ENCODE results near the gene SEM1.
"Not testable (repeated sequence)": the region's sequence is repeated elsewhere in the genome, so short reads cannot be mapped to it uniquely, and the experiment has no call there.

SEM1 gene

DNA sequence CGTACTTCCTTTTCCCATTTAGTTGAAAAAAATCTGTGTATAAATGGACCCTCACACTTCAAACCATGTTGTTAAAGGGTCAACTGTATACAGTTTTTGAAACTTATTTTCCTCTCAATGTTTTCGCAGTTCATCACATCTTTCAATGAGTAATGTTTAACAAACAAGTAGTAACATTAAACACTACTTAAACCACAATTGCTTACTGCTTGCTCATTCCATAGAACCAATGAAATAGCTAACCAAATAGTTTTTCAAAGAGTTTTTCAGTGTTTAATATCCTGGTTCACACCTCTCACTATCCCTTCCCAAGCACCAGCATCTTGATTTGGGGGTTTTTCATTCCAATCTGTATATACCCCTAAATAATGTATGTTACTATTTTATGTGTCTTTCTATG, 9.1 kb downstream of the SEM1 start:
- no peak for DNase-seq

DNA sequence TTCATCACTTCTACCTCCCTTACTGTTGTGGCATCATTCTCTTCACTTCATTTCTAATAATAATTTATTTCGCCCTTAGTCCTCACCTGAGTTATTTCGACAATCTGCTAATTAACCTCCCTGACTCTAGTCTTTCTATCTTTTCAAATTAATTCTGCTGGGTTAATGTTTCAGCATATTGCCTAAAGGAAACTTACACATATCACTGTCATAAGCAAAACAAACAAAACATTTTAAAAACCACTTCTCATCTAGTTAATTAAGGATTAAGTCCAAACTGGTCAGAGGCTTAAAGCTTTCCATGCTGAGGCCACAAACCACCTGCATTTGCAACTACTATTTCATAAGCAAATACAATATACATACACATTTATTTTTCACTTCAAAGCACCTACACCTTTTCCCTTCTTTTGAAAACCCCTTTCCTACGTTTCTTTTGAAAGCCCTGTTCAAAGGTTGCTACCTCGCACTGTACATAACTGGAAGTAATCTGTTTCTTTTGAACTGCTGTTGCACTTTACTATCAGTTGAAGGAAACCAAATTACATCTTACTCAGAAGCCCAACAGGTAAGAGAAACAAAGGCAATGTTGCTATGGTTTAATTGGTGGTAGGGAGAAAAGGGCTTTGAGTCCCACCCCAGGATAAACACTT, 10.3 kb downstream of the SEM1 start:
- no peak for DNase-seq

DNA sequence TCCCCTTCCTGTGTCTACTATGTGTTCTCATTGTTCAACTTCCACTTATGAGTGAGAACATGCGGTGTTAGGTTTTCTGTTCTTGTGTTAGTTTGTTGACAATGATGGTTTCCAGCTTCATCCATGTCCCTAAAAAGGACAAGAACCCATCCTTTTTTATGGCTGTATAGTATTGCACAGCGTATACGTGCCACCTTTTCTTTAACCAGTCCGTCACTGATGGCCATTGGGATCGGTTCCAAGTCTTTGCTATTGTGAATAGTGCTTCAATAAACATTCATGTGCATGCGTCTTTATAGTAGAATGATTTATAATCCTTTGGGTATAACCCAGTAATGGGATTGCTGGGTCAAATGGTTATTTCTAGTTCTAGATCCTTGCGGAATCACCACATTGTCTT, 11.2 kb downstream of the SEM1 start:
- not testable (repeated sequence) for DNase-seq

DNA sequence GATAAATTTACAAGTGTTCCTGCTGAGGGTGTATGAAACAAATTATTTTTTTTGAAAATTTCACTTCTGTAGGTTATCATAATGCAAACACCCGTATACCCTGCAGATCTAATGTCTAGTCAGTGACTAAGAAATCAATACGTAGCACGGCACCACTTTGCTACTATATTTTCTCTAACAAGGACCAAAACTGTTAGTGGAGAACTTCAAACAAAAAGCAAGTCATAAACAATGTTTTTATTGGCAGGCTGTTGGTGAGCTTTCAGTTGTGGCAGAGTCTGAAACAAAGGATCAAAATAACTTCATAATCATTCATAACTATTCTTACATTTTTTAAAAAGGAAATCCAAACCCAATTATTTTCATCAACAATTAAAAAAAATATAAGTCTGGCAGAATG, 11.8 kb downstream of the SEM1 start:
- DNase-seq: no peak

DNA sequence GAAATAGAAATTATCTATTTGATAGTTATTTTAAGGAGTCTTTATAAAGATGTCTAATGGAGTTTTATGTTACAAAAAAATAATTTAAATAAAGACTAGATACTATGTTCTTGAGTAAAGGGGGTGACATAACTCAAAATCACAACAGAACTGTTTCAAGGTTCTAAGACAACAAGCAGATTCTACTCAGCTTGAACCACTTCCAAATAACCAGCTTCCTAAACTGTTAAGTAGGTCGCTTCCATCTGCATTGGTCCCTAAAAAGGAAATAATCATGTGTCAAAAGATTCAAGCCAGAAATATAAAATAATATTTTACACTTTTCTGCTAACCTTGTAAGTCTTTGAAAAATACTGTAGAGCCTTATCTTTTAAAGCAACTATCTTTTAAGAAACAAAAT, 14.1 kb downstream of the SEM1 start:
- no peak for DNase-seq

DNA sequence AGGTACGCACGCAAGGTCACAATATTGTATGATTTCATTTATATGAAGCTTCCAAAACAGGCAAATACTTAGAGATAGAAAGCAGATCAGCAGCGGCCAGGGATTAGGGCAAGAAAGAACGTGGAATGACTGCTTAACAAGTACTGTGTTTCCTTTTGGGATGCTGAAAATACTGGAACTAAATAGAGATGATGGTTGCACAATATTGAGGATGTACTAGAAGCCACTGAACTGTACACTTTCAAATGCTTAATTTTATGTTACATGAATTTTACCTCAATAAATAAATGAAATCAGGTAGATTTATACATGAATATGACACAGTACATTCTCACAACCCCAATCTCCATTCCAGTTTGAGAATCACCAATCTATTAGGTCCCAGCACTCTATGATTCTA, 15.6 kb downstream of the SEM1 start:
- DNase-seq: no peak

DNA sequence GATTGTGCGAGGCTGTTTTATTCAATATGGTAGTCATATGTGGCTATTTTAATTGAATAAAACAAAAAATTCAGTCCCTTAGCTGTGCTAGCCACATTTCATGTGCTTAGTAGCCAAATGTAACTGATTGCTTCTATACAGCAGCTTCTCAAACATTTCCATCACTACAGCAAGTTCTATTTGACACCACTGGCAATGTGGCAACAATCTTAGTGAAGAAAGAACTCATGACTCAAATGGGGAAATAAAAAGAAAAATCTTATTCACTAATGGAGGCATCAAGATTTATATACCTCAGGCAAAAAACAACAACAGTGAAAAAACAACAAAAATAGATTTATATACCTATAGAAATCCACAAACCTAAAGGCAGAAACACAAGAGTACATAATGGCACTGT, 17.9 kb downstream of the SEM1 start:
- no peak for DNase-seq

DNA sequence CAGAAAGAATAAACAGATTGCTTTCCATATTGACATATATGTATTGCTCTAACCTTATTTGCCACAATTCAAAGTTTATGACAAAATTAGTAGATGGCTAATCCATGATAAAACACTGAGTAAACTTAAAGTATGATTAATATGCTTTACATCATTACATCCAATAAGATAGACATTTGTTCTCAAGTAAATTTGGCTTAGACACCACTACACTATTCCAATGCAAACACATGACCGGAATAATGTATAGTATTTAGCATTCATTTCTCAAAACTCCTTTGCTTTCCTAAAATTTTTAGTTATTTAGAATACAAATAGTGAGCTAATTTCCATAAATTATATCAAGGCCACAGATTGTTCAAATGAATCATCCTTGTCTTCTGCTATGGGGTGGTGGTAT, 20.2 kb downstream of the SEM1 start:
- no peak for DNase-seq

DNA sequence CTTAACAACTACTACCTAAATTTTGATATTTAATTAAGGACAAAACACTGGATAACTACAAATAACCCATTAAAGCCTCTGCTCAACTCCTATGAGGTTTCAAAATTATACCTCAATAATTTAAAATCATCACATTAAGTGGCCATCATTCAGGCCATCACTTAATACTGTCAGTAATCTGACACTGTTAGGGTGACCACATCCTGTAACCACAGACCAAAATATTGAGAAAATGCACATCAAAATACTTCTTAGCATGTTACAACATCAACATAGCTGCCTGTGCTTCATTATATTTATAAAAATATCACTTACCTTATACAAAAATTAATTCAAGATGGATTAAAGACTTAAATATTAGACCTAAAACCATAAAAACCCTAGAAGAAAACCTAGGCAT, 23.3 kb downstream of the SEM1 start:
- DNase-seq: no peak

DNA sequence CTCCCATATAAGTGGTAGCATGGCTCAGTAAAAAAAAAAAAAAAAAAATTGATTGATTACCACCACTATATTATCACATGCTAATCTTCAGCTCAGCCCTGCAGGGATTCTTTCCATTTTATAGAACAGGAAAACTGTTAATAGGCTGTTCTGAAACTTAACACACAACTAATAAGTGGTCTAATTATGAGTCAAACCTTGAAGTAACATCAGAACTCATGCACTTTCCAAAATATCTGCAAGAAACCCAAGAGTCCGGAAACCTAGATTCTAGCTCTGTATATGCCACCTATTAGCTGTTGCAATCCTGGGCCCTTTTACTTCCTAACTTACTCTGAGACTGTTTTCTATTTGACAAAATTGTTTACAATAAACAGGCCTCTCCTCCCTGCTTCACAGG, 23.9 kb downstream of the SEM1 start:
- no peak for DNase-seq

DNA sequence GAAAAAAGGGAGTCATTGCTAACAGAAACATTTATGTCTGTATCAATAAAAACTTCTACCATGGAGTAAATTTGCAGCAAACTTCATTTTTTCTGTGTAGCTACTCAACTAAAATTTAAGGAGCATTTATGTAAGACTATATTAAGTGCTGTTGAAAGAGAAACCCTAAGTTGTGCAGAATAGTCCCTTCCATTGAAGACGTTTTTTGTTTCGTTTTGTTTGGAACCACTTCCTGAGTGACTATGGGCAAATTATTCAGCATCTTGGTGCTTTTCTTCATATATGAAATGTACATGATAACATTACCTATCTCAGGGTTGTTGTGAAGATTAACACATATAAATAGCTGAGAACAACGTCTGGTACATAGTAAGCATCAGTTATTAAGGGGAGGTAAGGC, 24.3 kb downstream of the SEM1 start:
- DNase-seq: no peak

DNA sequence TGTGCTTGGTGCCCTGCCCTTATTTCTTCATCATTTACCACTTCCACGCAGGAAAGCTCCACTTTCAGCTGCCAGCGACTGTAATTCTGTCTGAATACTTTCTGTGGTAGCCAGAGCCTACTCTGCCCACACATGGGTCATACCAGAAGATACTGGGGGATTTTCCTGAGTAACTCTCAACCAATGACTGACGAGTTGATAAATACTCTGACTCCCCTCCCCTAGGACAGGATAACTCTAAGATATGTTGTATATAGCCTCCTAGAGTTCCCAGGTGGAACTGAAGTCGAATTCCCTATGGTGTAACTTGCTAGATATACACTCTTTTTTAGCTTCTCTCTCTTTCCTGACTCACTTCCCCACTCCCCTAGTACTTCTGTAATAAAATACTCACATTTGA, 29.8 kb downstream of the SEM1 start:
- no peak for DNase-seq

DNA sequence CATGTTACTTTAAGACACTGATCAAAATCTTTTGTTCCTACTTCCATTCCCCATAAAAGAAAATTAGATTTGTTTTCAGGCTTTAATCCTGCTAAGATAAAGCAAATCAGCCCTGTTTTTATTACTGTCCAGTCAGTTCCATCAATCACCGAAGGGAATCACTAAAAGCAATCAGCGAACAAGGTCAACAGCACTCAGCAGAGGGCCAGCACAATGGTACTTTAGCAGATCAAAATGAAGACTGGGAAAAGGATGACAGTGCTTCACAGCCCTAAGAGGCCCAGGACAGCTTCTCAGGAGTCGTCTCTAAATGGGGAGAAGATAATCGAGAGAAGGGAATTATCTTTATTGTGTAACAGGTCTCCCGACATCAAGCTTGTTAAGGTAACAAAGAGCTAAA, 32.7 kb downstream of the SEM1 start:
- no peak for DNase-seq

DNA sequence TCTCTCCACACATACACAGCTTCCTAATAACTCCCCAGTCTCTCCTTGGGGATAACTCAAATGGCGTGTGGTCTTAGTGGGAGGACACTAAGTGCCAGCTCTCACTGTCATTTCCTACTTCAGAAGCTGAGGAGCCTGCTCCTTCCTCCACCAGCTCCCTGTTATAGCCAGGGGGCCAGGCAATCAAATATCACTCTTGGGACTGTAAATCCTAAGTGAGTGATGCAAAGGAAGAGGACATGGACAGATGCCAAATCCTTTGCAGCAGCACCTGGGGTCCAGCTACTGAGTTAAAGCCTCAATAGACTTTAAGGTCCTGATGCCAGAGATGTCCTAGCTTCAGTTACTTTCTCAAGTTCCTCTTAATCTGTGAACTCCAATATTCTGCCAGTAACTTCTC, 34.1 kb downstream of the SEM1 start:
- no peak for DNase-seq

DNA sequence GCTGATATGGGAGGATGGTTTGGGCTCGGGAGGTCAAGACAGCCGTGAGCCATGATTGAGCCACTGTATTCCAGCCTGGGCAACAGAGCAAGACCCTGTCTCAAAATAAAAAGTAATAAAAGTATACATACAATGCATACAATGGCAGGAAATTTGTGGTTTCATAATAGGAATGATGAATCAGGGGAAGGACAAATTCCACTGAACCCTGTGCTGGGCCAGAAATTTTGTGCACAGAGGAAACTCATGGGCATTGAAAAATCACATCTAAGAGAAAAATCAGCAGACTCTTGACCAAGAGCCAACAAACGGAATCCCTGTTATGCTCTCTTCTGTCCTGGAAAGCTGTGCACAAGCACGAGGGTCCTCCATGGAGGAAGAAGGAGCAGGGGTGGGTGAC, 35.1 kb downstream of the SEM1 start:
- no peak for DNase-seq

DNA sequence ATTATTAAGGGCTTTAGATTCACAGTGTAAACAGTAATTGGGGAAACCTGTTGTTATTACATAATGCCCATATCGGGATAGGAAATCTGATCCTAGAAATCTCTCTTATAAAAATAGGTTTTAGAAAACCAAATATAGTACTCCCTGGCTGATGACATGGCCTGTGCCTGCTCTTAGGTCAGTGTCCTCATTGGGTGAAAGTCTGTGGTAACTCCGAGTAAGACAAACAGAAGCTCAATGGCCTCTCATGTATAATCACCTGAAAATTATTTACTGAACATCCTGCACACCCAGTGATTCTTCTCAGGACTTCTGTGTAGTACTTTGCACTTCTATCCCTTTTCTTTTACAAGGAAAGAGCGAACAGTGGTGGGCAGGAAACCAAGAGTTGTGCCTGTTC, 37.8 kb downstream of the SEM1 start:
- DNase-seq: no peak

DNA sequence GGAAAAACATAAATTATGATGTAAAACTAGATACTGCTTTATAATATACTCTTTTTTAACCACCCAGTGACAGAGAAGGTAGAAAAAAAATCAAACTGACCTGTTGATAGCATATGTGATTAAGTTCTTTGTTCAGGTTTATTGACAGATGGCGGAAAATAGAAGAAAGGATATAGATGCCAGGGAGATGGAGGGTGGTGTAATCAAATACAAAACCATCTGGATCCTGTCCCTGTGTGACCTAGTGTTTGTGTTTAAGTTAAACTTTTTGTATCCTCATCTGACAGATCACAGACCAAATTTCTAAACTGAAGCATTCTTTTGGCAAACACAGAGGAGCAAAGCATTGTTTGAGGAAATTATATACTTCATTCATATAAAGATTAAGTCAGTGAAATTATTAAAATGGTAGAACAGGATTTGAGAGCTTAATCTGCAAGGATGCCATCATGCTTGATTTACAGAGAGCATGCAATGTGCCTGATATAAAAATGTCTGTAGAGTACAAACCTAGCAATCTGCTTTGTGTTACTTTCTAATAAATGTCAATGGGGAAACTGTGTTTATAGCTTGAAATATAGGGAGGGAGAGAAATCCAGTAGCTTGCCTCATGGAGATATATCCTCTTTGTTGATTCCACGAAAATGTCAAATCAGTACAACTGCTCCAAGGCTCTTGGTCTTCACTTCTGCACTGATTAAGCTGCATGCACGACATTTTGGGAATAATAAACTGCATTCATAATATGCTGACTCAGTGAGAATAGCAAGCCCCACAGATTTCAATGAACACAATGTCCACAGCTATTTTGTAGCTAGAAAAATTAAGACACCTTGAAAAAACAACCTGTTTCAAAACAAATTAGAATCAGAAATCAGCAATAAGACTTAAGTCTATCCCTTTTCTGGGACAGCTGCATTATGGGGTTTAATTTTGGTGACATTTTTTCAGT, 39.0 kb downstream of the SEM1 start:
- no peak for DNase-seq

DNA sequence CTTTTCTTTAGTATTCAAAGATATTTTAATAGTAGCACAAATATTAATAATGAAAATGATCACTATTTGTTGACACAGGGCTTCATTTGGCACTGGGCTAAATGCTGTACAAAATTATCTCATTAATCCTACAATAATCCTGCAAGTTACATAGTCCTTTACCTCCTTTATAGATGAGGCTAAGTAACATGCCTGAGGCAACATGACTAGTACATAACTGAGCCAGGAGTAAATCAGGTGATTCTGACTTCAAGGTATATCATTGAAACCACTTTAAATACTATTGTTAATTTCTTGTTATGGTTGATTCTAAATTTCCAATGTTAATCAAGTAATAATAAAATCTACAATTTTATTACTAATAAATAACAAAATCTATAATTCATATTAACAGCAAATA, 39.8 kb downstream of the SEM1 start:
- no peak for DNase-seq

DNA sequence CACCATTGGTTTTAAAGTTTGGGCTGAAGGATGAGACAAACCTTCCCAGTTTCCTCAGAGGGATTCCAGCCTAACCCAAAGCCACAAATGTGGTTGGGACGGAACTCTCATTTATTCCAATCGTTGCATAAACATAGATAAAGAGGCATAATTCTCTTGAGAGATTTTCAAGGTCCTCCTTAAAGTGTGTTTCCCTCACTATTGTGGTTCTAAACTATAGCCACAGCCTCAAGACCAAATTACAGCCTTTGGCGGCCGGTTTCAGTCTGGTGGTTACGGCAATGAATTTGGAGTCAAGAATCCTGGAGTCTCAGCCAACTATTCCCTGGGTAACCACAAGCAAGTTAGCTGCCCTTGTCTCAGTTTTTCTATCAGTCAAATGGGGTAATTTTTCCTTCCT, 42.6 kb downstream of the SEM1 start:
- DNase-seq: no peak

DNA sequence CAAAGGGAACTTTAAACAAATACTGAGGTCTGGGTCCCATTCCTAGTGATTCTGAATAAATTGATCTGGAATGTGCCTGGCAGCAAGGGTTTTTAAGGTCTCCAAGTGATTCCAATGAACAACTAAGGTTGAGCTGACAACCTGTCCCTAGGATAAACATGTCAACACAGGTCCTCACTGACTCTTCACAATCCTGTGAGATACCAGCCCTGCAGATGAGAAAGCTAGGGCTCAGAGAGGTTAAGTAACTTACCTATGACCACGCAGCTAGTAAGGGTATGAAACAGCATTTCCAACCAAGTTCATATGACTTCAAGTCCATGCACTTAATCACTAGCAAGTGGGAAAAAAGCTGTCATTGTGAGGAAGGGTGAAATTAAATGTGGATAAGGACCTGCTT, 44.0 kb downstream of the SEM1 start:
- no peak for DNase-seq

DNA sequence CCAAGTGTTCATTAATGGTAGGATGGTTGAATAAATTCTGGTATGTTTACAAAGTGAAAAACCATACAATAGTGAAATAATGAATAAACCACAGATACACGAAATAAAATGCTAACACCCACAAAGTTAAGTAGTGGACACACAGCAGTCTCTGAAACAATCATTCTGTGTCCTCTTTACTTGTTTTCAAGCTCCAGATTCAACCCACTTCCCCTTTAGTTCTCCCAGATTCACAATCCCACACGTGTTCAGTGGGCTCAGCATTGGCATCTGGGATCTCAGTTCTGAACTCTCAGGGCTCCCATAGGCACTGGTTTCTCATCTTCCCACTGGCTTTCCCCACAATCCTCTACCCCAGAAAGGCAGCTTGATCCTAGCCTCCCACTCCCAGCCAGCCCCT, 44.9 kb downstream of the SEM1 start:
- DNase-seq: no peak

DNA sequence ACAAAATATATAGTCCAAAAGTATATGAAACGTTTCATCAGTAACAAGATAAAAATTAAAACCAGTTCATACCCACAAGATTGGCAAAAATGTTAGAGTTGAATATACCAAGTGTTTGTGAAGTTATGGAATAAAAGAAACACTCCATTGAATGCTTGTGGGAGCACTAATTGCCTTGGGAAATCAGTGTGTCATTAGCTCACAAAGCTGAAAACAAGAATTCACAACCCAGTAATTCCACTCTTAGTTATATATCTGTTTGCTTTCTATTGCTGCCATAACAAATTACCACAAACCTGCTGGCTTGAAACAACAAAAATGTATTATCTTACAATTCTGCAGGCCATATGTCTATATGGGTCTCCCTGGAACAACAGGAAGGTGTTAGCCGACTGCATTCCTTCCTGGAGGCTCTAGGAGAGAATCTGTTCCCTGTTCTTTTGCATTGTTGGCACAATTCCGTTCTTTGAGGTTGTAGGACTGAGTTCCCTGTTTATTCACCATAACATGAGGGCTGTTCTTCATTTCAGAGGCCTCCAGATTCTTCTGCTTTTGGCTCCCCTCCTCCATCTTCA, 45.7 kb downstream of the SEM1 start:
- no peak for DNase-seq

DNA sequence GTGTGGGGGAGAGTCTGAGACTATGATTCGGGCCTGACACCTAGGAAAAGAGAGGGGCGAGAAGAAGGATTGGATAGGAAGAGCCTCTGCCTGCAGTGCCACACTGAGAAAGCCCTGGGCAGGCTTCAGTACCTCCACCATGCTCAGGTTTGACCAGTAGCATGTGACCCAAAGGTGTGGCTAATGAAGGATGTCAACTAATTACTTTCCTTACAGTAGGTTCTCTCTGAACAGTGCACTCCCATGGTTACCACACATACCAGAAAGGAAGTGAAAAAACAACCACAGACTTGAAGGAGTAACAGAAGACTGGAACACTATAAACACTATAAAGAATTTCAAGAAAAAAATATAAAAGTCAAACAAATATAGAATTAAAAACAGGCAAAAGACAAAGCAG, 46.2 kb downstream of the SEM1 start:
- no peak for DNase-seq

DNA sequence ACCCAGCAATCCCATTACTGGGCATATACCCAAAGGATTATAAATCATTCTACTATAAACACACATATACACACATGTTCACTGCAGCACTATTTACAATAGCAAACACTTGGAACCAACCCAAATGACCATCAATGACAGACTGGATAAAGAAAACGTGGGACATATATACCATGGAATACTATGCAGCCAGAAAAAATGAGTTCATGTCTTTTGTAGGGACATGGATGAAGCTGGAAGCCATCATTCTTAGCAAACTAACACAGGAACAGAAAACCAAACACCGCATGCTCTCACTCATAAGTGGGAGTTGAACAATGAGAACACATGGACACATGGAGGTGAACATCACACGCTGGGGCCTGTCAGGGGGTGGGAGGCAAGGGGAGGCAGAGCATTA, 47.5 kb downstream of the SEM1 start:
- DNase-seq: not testable (repeated sequence)
